SHP77 treated with DMSO at 0.1 percent for 48 hours (cell line): ENCODE results near the gene ADAM10.
"Not testable (repeated sequence)": the region's sequence is repeated elsewhere in the genome, so short reads cannot be mapped to it uniquely, and the experiment has no call there.

Source experiments
- DNase-seq: peaks from one replicate; lab custom pipeline; 2025; lab: John Stamatoyannopoulos, UW

The ADAM10 gene

GRCh38 chr15:58676766-58677165, 72.7 kb downstream of the ADAM10 start:
- no peak for DNase-seq

- DNase-seq: no peak
These were observed 78.3 kb downstream of the ADAM10 start for GRCh38 chr15:58671186-58671585.

GRCh38 chr15:58669108-58669507, 80.4 kb downstream of the ADAM10 start:
- no peak for DNase-seq

GRCh38 chr15:58666957-58667356, 82.5 kb downstream of the ADAM10 start:
- DNase-seq: no peak

GRCh38 chr15:58665672-58666071, 83.8 kb downstream of the ADAM10 start:
- DNase-seq: no peak

- no peak for DNase-seq
These were observed 99.4 kb downstream of the ADAM10 start for GRCh38 chr15:58650102-58650501.

GRCh38 chr15:58649175-58649574, 100.3 kb downstream of the ADAM10 start:
- DNase-seq: no peak

- DNase-seq: no peak
These were observed 105.5 kb downstream of the ADAM10 start for GRCh38 chr15:58643996-58644395.

GRCh38 chr15:58641660-58642059, 107.8 kb downstream of the ADAM10 start:
- DNase-seq: no peak

- no peak for DNase-seq
These were observed 109.5 kb downstream of the ADAM10 start for GRCh38 chr15:58639992-58640391.

- DNase-seq: no peak
These were observed 110.3 kb downstream of the ADAM10 start for GRCh38 chr15:58639002-58639756.

GRCh38 chr15:58632789-58633188, 116.7 kb downstream of the ADAM10 start:
- no peak for DNase-seq

- no peak for DNase-seq
These were observed 118.2 kb downstream of the ADAM10 start for GRCh38 chr15:58631319-58631718.

- no peak for DNase-seq
These were observed 119.9 kb downstream of the ADAM10 start for GRCh38 chr15:58629625-58630024.

GRCh38 chr15:58628206-58628947, 121.1 kb downstream of the ADAM10 start:
- no peak for DNase-seq

- DNase-seq: no peak
These were observed 121.8 kb downstream of the ADAM10 start for GRCh38 chr15:58627701-58628100.

GRCh38 chr15:58627046-58627445, 122.5 kb downstream of the ADAM10 start:
- DNase-seq: no peak

- DNase-seq: no peak
These were observed 123.1 kb downstream of the ADAM10 start for GRCh38 chr15:58626378-58626777.

- DNase-seq: no peak
These were observed 126.6 kb downstream of the ADAM10 start for GRCh38 chr15:58622877-58623276.

GRCh38 chr15:58620268-58620667, 129.2 kb downstream of the ADAM10 start:
- DNase-seq: not testable (repeated sequence)

- no peak for DNase-seq
These were observed 133.3 kb downstream of the ADAM10 start for GRCh38 chr15:58616171-58616570.

- DNase-seq: no peak
These were observed 137.5 kb downstream of the ADAM10 start for GRCh38 chr15:58611731-58612676.
